WERI-Rb-1 (cell line): ENCODE data around the gene KAZN.
A peak's percentile ranks its signal among the peaks of the same experiment; 100 is the strongest.

Source experiments
- DNase-seq: peaks from one replicate; pipeline ENCODE4 v3.0.0-alpha.2; 2020
- H3K27ac ChIP-seq: fragments of 250-450 bp; sonication (Bioruptor Pico); 2 replicates; pipeline ENCODE4 v1.5.1; 2020; ENCODE audit warnings: mild to moderate bottlenecking, moderate library complexity
- H3K27me3 ChIP-seq: fragments of 250-450 bp; sonication (Bioruptor Pico); 2 replicates; pipeline ENCODE4 v1.5.1; 2021; ENCODE audit warnings: mild to moderate bottlenecking, low read depth, moderate library complexity; ENCODE audit not compliant: insufficient read depth, severe bottlenecking
- H3K36me3 ChIP-seq: fragments of 250-450 bp; sonication (Bioruptor Pico); 2 replicates; pipeline ENCODE4 v1.5.1; 2020; ENCODE audit warnings: mild to moderate bottlenecking, moderate library complexity
- H3K4me3 ChIP-seq: 2 replicates; pipeline ENCODE4 v1.5.1; 2011; ENCODE audit warnings: low read depth, mild to moderate bottlenecking, control low read depth, low read length
- H3K9me3 ChIP-seq: fragments of 250-450 bp; sonication (Bioruptor Pico); 2 replicates; pipeline ENCODE4 v1.5.1; 2021; ENCODE audit warnings: mild to moderate bottlenecking, moderate library complexity; ENCODE audit not compliant: severe bottlenecking
- TF ChIP-seq, protein P1 (sequence below): IDR thresholded peaks from 2 replicates; pipeline ENCODE4 v1.5.1; 2011; ENCODE audit warnings: low read depth, mild to moderate bottlenecking, control low read depth, inconsistent platforms, low read length

Gene KAZN

DNA sequence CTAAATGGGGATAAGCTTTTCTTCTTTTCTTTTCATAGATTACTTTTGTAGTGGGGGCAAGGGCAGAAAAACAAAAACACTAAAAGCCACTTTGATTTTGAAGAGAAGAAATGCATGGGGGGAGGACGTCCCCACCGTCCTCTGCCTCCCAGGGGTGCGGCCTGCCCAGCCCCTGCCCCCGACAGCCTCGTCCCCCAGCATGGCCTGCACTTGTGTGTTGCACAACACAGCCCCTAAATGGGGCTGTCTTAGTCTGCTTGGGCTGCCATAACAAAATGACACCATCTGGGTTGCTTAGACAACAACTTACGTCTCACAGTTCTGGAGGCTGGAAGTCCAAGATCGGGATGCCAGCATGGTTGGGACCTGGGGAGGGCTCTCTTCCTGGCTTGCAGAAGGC, 497.8 kb downstream of the KAZN start:
- Histone ChIP-seq H3K4me3 (no peak overlapping the region), H3K27ac (no peak overlapping the region), H3K27me3 (peaks cover 7% of the 10 kb centered on the region), H3K36me3 (no peaks in the 10 kb centered on the region), H3K9me3 (no peaks in the 10 kb centered on the region)
- DNase-seq, result no peak
- TF ChIP-seq, protein P1, sequence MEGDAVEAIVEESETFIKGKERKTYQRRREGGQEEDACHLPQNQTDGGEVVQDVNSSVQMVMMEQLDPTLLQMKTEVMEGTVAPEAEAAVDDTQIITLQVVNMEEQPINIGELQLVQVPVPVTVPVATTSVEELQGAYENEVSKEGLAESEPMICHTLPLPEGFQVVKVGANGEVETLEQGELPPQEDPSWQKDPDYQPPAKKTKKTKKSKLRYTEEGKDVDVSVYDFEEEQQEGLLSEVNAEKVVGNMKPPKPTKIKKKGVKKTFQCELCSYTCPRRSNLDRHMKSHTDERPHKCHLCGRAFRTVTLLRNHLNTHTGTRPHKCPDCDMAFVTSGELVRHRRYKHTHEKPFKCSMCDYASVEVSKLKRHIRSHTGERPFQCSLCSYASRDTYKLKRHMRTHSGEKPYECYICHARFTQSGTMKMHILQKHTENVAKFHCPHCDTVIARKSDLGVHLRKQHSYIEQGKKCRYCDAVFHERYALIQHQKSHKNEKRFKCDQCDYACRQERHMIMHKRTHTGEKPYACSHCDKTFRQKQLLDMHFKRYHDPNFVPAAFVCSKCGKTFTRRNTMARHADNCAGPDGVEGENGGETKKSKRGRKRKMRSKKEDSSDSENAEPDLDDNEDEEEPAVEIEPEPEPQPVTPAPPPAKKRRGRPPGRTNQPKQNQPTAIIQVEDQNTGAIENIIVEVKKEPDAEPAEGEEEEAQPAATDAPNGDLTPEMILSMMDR, result no peak

DNA sequence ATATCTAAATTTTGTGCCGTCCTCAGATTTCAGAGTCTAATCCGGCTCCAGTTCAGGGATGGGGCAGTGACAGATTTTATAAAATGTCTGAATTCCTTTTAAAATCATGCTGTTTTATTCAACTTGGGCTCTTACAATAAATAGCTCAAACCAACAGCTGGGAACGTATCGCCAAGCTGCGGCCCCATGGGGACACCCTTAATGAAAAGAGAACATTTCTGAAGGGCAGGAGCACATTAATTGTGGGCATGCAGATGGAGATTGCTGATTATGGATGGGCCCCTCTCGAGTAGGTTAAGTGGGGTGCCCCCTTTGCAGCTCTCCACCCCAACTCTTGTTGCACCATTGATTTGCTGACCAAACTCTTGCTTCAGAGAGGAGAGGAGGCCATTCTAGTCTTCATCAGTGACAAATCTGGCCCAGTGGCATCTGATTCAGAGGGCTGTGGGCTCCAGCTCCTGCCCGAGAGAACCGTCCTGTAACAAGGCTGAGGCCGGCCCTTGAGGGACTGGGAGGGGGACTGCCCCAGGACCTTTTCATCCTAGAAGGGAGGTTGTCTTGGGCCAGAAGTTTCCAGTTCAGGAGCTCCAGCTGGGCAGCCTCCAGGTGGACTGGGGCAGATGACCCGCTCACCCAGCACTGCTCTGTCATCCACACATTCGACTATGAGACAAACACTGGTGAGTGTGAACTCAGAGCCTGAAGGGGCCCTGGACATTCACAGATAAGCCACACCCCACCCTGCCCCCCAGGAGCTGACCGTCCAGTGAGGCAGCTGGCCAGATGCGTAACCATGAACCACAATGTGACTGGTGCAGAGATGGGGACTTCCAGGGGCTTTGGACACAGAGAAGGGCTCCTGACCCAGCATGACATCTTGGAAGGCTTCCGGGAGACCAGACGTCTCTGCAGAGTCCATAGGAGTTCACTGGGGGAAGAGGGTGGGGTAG, 500.0 kb downstream of the KAZN start:
- Histone ChIP-seq H3K4me3 (no peak overlapping the region), H3K36me3 (no peaks in the 10 kb centered on the region), H3K27me3 (peaks cover 10% of the 10 kb centered on the region), H3K9me3 (no peaks in the 10 kb centered on the region), H3K27ac (no peak overlapping the region)
- TF ChIP-seq, protein P1, result no peak
- no peak for DNase-seq

DNA sequence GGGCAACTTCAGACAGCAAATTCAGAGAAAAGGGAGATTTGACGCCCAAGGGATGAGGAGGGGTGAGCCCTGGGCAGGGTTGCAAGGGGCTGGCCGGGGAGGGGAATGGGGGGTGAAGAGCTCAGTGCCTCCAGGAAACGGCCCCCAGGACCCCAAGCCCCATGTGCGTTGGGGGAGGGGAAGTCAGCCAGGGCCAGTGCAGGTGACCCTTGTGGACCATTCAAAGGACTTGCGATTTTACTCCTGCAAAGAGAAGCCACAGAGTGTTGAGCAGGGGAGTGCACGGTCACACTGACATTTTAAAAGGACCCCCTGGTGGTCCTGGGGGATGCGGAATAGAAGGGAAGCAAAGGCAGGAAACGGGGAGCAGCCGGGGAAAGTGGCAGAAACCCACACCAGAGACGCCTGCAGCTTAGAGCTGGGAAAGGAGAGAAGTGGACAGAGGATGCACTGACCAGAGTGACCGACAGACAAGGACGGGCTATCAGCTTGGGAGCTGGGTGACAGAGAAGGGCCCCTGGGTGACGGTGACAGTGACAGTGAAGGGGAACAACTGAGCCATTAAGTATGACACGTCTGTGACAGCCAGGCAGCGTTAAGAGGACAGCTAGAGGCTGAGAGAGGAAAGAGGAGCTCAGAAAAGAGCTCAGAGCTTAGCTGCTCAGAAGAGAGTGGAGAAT, 501.1 kb downstream of the KAZN start:
- Histone ChIP-seq H3K9me3 (peaks cover 5% of the 10 kb centered on the region), H3K4me3 (no peak overlapping the region), H3K36me3 (no peaks in the 10 kb centered on the region), H3K27me3 (peaks cover 10% of the 10 kb centered on the region), H3K27ac (no peak overlapping the region)
- TF ChIP-seq, protein P1, result no peak
- DNase-seq, result no peak

DNA sequence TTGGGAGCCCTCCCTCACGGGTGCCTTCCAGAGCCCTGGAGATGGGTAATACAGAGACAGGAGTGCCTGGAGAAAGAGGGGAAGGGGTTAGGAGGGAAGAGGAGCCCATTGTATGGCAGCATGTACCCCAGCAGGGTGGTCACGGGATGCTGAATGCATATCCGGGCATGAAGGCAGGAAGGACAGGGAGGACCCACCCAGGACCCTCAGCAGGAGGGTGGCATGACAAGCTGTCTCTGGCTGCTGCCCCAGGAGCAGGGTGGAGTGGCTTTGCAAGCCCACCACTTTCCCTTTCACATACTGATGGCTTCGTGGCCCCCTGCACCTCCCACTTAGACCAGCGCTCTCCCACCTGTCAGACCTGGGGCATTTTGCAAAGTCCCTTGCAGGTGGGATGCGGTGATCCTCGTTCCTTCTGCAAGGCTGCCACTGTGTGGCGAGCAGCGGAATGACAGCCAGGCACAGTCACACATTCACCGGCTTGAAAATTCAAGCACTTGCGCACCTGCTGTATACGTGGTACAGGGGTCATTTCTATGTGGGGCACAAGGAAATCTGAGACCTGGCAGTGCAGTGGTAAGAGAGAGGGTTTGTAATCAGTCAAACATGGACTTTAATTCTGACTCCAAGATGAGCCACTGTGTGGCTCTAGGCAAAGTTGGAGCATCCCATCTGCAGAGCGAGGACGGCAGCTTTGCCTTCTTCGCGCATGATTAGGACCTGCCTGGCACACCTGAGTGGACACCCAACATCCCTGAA, 501.8 kb downstream of the KAZN start:
- Histone ChIP-seq H3K27me3 (peaks cover 10% of the 10 kb centered on the region), H3K4me3 (no peak overlapping the region), H3K36me3 (no peaks in the 10 kb centered on the region), H3K27ac (no peak overlapping the region), H3K9me3 (peaks cover 12% of the 10 kb centered on the region)
- DNase-seq, result peak; percentile 62
- TF ChIP-seq, protein P1, result peak; percentile 94

DNA sequence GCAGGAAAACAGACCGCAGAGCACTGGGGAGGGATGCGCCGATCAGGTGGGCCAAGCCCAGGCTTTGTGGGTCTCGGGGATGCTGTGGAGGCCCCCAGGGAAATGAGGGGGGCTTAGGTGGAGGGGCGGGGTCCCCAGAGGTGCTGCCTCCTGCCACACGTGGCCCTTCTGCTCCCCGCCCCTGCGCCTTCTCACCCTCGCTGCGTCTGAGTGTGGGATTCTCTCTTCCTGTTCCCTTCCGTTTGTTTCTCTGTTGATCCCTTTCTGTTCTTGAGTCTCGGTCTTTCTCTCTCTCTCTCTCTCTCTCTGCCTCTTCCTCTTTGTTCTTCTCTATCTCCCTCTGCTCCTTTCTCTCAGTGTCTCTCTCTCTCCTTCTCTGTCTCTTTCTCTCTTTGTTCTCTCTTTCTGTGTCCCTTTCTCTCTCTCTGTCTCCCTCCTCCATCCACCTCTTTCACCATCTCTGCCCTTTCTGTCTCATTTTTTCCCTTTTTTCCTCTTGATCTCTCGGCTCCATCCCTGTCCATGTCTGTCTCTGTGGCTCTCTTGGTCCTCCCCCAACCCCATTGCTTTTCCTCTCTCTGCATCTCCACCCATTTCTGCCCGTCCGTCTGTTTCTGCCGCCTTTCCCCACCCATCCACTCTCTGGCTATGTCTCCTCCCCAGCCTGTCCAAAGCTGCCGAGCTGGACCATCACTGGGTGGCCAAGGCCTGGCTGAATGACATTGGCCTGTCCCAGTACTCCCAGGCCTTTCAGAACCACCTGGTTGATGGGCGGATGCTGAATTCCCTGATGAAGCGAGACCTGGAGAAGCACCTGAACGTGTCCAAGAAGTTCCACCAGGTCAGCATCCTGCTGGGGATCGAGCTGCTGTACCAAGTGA, 502.6 kb downstream of the KAZN start:
- DNase-seq, result no peak
- Histone ChIP-seq H3K4me3 (no peak overlapping the region), H3K27me3 (peaks cover 10% of the 10 kb centered on the region), H3K9me3 (peaks cover 12% of the 10 kb centered on the region), H3K27ac (no peak overlapping the region), H3K36me3 (no peaks in the 10 kb centered on the region)
- TF ChIP-seq, protein P1, result no peak
